BLaER1 treated with 17β-estradiol and CSF1 and Interleukin-3, amounts not matched to agents 10 nM and 100 nM (cell line): ENCODE results near the gene ECM1.
A peak's percentile ranks its signal among the peaks of the same experiment; 100 is the strongest.

Experiments
- H3K27ac ChIP-seq, 11 experiments: shearing (Covaris generic); formaldehyde crosslinking; 2 replicates each; pipeline ENCODE4 v1.8.1; 2022
- H3K27me3 ChIP-seq, 11 experiments: shearing (Covaris generic); formaldehyde crosslinking; 2 replicates each; pipeline ENCODE4 v1.8.1; 2022
- H3K36me3 ChIP-seq, 11 experiments: shearing (Covaris generic); formaldehyde crosslinking; 2 replicates each; pipeline ENCODE4 v1.8.1; 2022
- H3K4me1 ChIP-seq, 10 experiments: shearing (Covaris generic); formaldehyde crosslinking; 2 replicates each; pipeline ENCODE4 v1.8.1; 2022
- H3K4me2 ChIP-seq, 11 experiments: shearing (Covaris generic); formaldehyde crosslinking; 2 replicates each; pipeline ENCODE4 v1.8.1; 2022
- H3K4me3 ChIP-seq, 10 experiments: shearing (Covaris generic); formaldehyde crosslinking; 2 replicates each; pipeline ENCODE4 v1.8.1; 2022
- H3K9ac ChIP-seq, 11 experiments: shearing (Covaris generic); formaldehyde crosslinking; 2 replicates each; pipeline ENCODE4 v1.8.1; 2022
- H3K9me3 ChIP-seq, 11 experiments: shearing (Covaris generic); formaldehyde crosslinking; replicated peaks in 1 of 11; 2 replicates each; pipeline ENCODE4 v1.8.1; 2022
- H4K20me1 ChIP-seq, 11 experiments: shearing (Covaris generic); formaldehyde crosslinking; 2 replicates each; pipeline ENCODE4 v1.8.1; 2022
- Cebpa-rat ChIP-seq, 11 experiments: shearing (Covaris generic); IDR thresholded peaks; 2 replicates each; pipeline ENCODE4 v1.8.1; 2022

The ECM1 gene

DNA sequence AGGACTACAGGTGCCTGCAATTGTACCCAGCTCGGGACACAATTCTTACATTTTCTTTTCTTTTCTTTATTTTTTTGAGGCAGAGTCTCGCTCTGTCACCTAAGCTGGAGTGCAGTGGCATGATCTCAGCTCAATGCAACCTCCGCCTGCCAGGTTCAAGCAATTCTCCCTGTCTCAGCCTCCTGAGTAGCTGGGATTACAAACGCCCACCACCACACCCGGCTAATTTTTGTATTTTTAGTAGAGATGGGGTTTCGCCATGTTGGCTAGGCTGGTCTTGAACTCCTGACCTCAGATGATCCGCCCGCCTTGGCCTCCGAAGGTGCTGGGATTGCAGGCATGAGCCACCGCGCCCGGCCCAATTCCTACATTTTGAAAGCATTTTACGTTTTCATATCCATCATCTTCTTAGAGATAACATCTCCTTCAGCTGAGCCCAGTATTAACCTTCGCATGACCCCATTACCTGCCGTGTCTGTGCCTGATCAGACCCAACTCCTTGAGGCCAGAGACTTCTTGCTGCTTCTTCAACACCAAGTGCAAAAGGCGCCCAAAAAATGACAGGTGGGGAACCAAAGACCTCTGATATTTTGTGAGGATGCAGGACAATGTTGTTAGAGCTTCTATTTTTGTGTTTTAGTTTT lies 38.5 kb downstream of the ECM1 start:
- H3K36me3 ChIP-seq = no peaks in the 10 kb centered on the region
- H3K4me2 ChIP-seq = no peak overlapping the region
- H3K9ac ChIP-seq = no peak overlapping the region
- H3K27me3 ChIP-seq = peaks cover 0 to 15% (median 0%) of the 10 kb centered on the region in 11 experiments; a peak in 7 of 22 replicates
- no peak overlapping the region for H3K27ac ChIP-seq
- no peak for TF ChIP-seq Cebpa-rat (IDR thresholded peaks at IDR 0.05)
- no peaks in the 10 kb centered on the region for H3K9me3 ChIP-seq
- H4K20me1 ChIP-seq = no peaks in the 10 kb centered on the region; a peak in 1 of 22 replicates
- H3K4me3 ChIP-seq = no peak overlapping the region
- H3K4me1 ChIP-seq = peaks cover 22 to 41% (median 32%) of the 10 kb centered on the region in 10 experiments

DNA sequence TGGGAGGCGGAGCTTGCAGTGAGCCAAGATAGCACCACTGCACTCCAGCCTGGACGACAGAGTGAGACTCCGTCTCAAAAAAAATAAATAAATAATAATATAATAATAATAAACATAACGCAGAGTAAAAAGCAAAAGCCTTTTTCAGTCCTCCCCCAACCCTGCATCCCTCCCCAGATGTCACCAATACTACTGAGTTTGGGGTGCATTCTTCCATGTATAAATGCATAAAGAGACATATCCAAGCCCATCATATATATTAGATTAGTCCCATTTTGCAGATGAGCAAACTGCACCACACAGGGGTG lies 40.4 kb downstream of the ECM1 start:
- Histone ChIP-seq H3K27ac (peak overlapping the region in 8 of 11 experiments; percentile 68 to 96 (median 91); a peak in 11 of 22 replicates), H3K36me3 (peaks cover 0 to 3% (median 0%) of the 10 kb centered on the region in 11 experiments; a peak in 1 of 22 replicates), H3K4me1 (peaks cover 40 to 58% (median 50%) of the 10 kb centered on the region in 10 experiments), H3K9me3 (no peaks in the 10 kb centered on the region), H4K20me1 (no peaks in the 10 kb centered on the region; a peak in 1 of 22 replicates), H3K27me3 (peaks cover 0 to 15% (median 0%) of the 10 kb centered on the region in 11 experiments; a peak in 7 of 22 replicates), H3K9ac (peak overlapping the region; percentile 73 to 90 (median 82)), H3K4me2 (peak overlapping the region; percentile 87 to 98 (median 94)), H3K4me3 (peak overlapping the region; percentile 55 to 72 (median 64))
- no peak for TF ChIP-seq Cebpa-rat (IDR thresholded peaks at IDR 0.05)

DNA sequence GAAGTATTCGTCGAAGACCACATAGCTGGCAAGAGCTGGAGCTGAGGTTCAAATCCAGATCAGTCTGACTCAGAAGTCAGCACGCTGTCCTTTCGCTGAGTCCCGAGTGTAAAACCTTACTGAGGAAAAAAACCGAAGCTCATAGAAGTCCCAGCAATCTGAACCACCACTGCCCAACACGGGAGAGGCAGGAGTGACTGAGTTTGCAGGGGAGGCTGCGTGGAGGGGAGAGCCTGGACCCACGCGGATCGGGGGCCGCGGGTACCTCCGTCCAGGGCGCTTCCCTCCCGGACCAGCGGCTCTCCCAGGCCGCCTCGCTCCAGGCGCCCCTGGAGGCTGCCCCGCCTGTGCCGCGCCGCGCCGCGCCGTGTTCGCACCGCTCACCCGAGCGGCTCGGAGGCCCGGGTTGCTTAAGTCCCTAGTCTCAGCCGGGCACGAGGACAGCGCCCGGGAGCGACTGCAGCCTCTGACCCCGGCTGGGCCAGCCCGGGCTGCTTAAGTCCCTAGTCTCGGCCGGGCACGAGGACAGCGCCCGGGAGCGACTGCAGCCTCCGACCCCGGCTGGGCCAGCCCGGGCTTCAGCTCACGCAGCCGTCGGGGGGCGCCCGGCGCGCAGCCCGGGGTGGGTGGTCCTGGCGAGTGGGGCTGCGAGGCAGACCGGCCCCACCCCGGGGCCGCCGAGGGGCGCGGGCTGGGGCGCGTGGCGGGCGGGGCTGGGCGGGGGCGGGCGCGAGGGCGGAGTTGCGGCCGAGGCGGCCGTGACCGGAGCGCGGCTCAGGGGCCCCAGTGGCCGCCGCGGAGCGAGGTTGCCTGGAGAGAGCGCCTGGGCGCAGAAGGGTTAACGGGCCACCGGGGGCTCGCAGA lies 41.0 kb downstream of the ECM1 start, which contains the start of gene ADAMTSL4:
TSS of gene ADAMTSL4 (plus strand) at position 777 of the 864 bp plus-strand sequence. CDS start 2,881 bp downstream, outside the sequence.
- no peak for TF ChIP-seq Cebpa-rat (IDR thresholded peaks at IDR 0.05)
- peak within 1 kb of the TSS; percentile 55 to 72 (median 64) for H3K4me3 ChIP-seq
- H3K4me2 ChIP-seq = peak within 1 kb of the TSS; percentile 87 to 98 (median 94)
- no peaks in the 10 kb centered on the region for H3K9me3 ChIP-seq
- H3K27ac ChIP-seq = peak within 1 kb of the TSS; percentile 71 to 96 (median 90)
- peaks cover 0 to 15% (median 0%) of the 10 kb centered on the region in 11 experiments; a peak in 7 of 22 replicates for H3K27me3 ChIP-seq
- peak within 1 kb of the TSS; percentile 73 to 90 (median 83) for H3K9ac ChIP-seq
- H3K36me3 ChIP-seq = peaks cover 0 to 9% (median 0%) of the 10 kb centered on the region in 11 experiments; a peak in 4 of 22 replicates
- peaks cover 46 to 64% (median 55%) of the 10 kb centered on the region in 10 experiments for H3K4me1 ChIP-seq
- no peaks in the 10 kb centered on the region; a peak in 1 of 22 replicates for H4K20me1 ChIP-seq

DNA sequence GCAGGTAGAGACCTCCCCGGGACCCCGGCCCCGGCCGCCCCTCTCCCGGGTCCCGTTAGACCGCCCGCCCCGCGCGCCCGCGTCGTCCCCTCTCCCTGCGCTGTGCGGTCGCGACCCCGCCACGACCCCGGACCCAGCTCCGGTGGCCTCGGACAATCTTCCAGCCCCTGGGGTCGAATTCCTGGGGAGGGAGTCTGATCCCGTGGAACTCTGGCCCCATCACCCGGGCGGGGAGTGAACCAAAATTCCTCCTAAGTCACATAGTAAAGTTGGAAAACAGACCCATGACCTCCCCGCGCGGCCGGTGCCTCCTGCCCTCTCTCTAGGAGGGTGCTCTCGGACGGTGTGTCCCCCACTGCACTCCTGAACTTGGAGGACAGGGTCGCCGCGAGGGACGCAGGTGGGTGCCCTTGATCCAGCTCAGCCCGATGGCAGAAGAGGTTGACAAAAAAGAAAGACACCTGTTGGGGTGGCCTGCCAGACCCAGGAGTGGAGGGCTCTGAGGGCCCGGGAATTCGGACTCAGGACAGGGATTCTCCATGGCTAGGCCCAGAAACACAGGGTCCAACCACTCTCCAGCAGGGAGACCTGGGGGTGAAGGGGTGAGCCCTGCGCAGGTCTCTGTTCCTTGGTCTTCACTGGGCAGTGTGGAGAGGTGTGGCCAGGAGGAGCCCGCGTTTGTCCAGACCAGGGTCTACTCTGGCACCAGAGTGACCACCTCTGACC lies 41.8 kb downstream of the ECM1 start:
- Histone ChIP-seq H3K27ac (peak overlapping the region; percentile 35 to 96 (median 88); a peak in 18 of 22 replicates), H3K9ac (peak overlapping the region; percentile 35 to 90 (median 82); a peak in 18 of 22 replicates), H3K36me3 (peaks cover 0 to 17% (median 0%) of the 10 kb centered on the region in 11 experiments; a peak in 5 of 22 replicates), H3K27me3 (peaks cover 0 to 15% (median 0%) of the 10 kb centered on the region in 11 experiments; a peak in 7 of 22 replicates), H4K20me1 (no peaks in the 10 kb centered on the region; a peak in 1 of 22 replicates), H3K9me3 (no peaks in the 10 kb centered on the region), H3K4me3 (peak overlapping the region in 9 of 10 experiments; percentile 36 to 72 (median 63); a peak in 16 of 20 replicates), H3K4me2 (peak overlapping the region; percentile 87 to 98 (median 94)), H3K4me1 (peaks cover 47 to 72% (median 61%) of the 10 kb centered on the region in 10 experiments)
- no peak for TF ChIP-seq Cebpa-rat (IDR thresholded peaks at IDR 0.05)

DNA sequence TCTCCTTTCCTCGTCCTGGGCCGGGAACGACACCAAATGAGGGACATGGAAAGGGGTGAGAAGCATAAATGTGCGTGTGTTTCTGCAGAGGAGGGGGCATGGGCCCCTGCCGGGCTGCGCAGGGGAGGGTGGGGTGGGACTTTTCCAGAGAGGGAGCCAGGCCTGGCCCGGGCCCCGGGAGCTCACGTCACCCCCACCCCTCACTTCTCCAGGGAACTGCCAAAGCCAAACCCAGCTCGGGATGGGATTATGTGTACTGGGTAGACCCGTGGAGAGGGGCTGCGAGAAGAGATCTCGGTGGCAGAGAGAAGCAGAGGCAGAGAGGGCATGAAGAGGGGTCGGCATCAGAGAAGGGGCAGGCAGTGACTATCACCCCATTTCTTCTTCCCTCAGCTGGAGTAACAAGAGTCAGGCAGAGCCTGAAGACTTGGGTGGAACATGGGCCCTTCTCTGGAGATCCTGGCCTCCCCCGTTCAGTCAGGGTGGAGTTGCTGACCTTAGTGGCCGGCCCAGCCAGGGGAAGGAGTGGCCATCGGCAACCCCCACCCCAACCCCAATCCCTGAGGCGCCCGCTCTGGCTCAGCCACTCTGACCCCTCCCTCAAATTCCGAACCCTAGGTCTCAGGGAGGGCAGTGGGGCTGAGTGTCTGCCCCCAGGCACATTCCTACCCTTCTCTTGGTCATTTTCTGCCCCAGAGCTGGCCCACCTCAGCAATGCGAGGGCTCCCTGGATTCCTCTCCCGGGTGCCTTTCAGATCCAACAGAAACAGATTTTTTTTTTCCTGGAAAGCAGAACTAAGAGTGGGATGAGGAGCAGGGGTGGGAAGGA lies 42.5 kb downstream of the ECM1 start:
- no peak for TF ChIP-seq Cebpa-rat (IDR thresholded peaks at IDR 0.05)
- Histone ChIP-seq H3K9ac (peak overlapping the region; percentile 70 to 90 (median 83)), H3K9me3 (no peaks in the 10 kb centered on the region), H3K27me3 (peaks cover 0 to 15% (median 0%) of the 10 kb centered on the region in 11 experiments; a peak in 7 of 22 replicates), H3K36me3 (peaks cover 0 to 25% (median 2%) of the 10 kb centered on the region in 11 experiments; a peak in 10 of 22 replicates), H3K4me1 (peaks cover 47 to 80% (median 67%) of the 10 kb centered on the region in 10 experiments), H3K4me3 (peak overlapping the region in 7 of 10 experiments; percentile 7 to 72 (median 65); a peak in 13 of 20 replicates), H4K20me1 (no peaks in the 10 kb centered on the region; a peak in 1 of 22 replicates), H3K27ac (peak overlapping the region; percentile 83 to 96 (median 90)), H3K4me2 (peak overlapping the region; percentile 87 to 98 (median 94))

DNA sequence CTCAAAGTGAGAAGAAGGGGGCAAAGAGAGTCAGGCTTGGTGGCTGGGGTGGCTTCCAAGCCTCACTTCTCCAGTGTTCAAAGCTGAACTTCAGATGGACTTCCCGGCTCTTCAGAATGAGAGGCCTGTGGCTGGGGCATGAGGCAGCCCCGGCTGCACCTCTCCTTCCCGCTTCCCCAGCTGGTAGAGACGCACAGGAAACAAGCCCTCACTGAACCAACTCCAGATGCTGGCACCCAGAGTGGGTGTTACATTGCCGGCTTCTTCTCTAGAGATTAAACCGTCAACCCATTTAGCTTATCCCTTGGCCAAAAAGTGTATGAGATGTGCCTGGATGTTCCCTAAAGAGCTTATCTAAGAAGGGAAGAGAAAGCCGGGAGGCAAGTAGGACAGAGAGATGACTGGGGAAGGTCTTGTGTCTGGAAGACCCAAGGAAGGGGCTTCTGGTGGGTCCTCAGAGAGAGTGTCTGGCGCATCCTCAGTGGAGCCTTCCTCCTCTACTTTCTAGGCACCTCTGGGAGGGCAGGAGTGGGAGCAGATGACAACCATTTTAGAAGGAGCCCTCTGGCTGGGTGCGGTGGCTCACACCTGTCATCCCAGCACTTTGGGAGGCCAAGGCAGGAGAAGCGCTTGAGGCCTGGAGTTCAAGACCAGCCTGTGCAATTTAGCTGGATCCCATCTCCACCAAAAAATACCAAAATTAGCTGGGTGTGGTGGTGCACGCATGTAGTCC lies 43.3 kb downstream of the ECM1 start:
- Histone ChIP-seq H3K27me3 (peaks cover 0 to 15% (median 0%) of the 10 kb centered on the region in 11 experiments; a peak in 7 of 22 replicates), H3K4me1 (peaks cover 47 to 88% (median 69%) of the 10 kb centered on the region in 10 experiments), H4K20me1 (peaks cover 0 to 7% (median 0%) of the 10 kb centered on the region in 11 experiments; a peak in 4 of 22 replicates), H3K36me3 (peaks cover 0 to 33% (median 10%) of the 10 kb centered on the region in 11 experiments; a peak in 12 of 22 replicates), H3K9ac (peak overlapping the region; percentile 70 to 90 (median 83)), H3K4me2 (peak overlapping the region; percentile 74 to 98 (median 94)), H3K9me3 (no peaks in the 10 kb centered on the region), H3K27ac (peak overlapping the region; percentile 83 to 96 (median 90)), H3K4me3 (peak overlapping the region in 8 of 10 experiments; percentile 7 to 72 (median 51); a peak in 14 of 20 replicates)
- TF ChIP-seq Cebpa-rat (IDR thresholded peaks at IDR 0.05) = no peak

DNA sequence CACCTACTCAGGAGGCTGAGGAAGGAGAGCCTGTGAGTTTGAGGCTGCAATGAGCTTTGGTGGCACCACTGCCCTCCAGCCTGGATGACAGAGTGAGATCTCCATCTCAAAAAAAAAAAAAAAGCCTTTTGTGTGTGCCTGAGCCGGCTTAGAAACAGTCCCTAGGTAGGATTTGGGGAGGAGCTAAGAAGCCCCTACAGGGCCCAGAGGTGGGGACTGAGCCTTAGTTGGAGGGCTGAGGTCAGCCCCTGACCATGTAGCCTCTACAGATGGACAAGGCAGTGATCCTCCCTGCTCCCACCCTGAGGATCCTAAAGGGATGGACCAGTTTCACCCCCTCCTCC lies 43.8 kb downstream of the ECM1 start:
- no peak for TF ChIP-seq Cebpa-rat (IDR thresholded peaks at IDR 0.05)
- Histone ChIP-seq H3K27ac (peak overlapping the region; percentile 83 to 96 (median 90)), H3K9me3 (no peaks in the 10 kb centered on the region), H4K20me1 (peaks cover 0 to 12% (median 0%) of the 10 kb centered on the region in 11 experiments; a peak in 4 of 22 replicates), H3K9ac (peak overlapping the region; percentile 70 to 90 (median 83)), H3K4me2 (peak overlapping the region; percentile 74 to 98 (median 94)), H3K4me1 (peaks cover 47 to 90% (median 69%) of the 10 kb centered on the region in 10 experiments), H3K27me3 (peaks cover 0 to 15% (median 0%) of the 10 kb centered on the region in 11 experiments; a peak in 7 of 22 replicates), H3K4me3 (peak overlapping the region in 9 of 10 experiments; percentile 15 to 72 (median 46); a peak in 14 of 20 replicates), H3K36me3 (peaks cover 0 to 38% (median 14%) of the 10 kb centered on the region in 11 experiments; a peak in 12 of 22 replicates)
